Epidermal melanocyte (primary cell): ENCODE results near the gene HCN4.
"Not testable (repeated sequence)": the region's sequence is repeated elsewhere in the genome, so short reads cannot be mapped to it uniquely, and the experiment has no call there.

Experiments used
- DNase-seq: peaks from one replicate; pipeline ENCODE4 v3.0.0; 2011; ENCODE audit warnings: low spot score; ENCODE audit not compliant: insufficient read length

Gene HCN4

GRCh38 chr15:73368301-73369136, at the start of gene HCN4:
TSS of gene HCN4 (minus strand) at chr15:73368958. CDS start at chr15:73368270, 688 bp downstream.
- no peak for DNase-seq

DNA sequence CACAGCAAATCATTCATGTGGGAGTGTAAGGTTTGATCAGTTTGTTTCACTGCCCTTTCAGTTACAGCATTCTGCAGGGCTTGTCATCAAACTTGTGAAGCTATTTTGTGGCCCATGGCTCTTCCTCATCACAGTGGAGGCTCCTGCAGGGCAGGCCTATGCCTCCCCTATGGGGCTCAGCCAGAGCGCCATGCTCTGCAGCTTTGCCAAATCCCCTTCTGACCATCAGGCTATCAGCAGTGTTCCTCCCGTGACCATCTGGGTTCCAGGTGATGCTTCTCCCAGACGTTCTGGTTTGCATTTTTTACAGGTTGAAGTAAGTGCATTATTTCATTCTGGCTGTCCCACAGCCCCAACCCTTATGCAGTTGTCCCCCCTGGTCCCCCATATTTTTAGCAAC, 46.1 kb upstream of the HCN4 start:
- no peak for DNase-seq

- DNase-seq, result no peak
Observed at GRCh38 chr15:73403171-73403570, 34.4 kb upstream of the HCN4 start.

DNA sequence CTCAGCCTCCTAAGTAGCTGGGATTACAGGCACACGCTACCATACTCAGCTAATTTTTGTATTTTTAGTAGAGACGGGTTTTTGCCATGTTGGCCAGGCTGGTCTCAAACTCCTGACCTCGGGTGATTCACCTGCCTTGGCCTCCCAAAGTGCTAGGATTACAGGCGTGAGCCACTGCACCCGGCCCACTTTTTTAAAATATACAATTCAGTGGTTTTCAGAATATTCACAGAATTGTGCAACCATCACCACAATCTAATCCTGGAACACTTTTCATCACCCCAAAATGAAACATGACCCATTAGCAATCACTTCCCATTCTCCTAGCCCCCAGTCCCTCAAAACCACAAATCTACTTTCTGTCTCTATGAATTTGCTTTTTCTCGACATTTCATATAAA, 31.5 kb upstream of the HCN4 start:
- DNase-seq, result not testable (repeated sequence)

DNA sequence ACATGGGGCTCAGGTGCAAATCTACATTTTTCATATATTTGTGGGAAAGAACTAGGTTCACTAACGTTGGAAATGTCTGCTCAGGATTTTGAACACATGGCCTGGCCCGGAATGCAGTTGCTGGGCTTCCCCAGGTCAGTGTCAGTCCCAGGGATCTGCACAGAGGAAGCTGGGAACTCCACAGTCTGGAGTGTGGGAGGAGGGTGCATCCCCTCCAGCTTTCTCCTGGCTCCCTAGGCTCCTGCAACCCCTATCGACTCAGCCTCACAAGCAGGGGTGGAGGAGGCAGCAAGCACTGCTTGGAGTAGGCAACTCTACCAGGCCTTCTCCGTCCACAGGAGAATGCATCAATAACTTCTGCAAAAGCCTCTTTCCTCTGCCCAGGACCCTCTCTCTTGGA, 30.1 kb upstream of the HCN4 start:
- no peak for DNase-seq

- no peak for DNase-seq
Observed at GRCh38 chr15:73397461-73397860, 28.7 kb upstream of the HCN4 start.

GRCh38 chr15:73395671-73396070, 26.9 kb upstream of the HCN4 start:
- no peak for DNase-seq

DNA sequence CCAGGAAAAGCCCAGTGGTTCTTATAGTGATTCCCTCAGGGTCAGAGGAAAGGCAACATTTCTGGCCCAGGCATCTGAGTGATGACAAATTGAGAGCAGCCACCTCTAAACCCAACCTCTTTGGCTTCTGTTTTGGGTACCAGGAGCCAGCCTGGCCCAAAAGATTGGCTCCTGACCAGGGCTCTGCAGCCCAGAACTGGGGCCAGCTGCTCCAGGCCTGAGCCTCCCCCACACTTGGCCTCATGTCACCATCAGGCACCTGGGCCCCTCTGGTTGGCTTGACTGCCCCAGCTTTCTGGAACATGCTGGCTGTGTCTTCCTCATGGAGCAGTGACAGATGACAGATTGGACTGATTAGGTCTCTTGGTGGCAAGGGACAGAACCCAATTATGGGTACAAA, 26.0 kb upstream of the HCN4 start:
- DNase-seq, result no peak

- DNase-seq, result no peak
Observed at GRCh38 chr15:73393336-73393735, 24.6 kb upstream of the HCN4 start.

GRCh38 chr15:73392025-73392424, 23.3 kb upstream of the HCN4 start:
- DNase-seq, result no peak

GRCh38 chr15:73391128-73391872, 22.5 kb upstream of the HCN4 start:
- DNase-seq, result no peak

DNA sequence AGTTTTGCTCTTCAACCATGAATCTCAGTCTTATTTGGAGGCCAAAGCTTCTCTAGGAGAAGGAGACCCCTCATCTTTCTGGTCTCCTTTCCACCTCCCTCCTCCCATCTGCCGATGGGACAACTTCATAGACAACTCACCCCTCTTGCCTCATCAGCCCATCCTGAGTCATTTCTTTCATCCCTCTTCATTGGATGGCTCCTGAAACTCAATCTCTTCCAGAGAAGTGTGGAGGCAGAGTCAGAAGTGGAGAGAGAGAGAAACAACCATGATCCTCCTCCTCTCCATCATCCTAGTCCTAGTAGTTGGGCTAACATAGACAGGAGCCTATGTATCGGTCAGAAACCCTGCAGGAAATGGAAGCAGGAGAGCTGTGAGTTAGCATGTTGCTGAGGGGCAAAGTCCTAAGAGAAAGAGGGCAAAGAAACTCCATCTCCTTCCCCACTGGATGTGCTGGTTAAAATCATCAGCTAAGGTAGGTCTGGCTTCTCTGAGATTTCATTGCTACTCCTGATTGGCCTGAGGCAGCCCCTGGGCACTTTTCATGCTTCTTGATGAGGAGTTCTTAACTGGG, 21.3 kb upstream of the HCN4 start:
- DNase-seq, result no peak

- DNase-seq, result no peak
Observed at GRCh38 chr15:73389539-73389938, 20.8 kb upstream of the HCN4 start.

GRCh38 chr15:73388256-73388781, 19.6 kb upstream of the HCN4 start:
- no peak for DNase-seq

GRCh38 chr15:73387507-73388255, 18.9 kb upstream of the HCN4 start:
- no peak for DNase-seq

DNA sequence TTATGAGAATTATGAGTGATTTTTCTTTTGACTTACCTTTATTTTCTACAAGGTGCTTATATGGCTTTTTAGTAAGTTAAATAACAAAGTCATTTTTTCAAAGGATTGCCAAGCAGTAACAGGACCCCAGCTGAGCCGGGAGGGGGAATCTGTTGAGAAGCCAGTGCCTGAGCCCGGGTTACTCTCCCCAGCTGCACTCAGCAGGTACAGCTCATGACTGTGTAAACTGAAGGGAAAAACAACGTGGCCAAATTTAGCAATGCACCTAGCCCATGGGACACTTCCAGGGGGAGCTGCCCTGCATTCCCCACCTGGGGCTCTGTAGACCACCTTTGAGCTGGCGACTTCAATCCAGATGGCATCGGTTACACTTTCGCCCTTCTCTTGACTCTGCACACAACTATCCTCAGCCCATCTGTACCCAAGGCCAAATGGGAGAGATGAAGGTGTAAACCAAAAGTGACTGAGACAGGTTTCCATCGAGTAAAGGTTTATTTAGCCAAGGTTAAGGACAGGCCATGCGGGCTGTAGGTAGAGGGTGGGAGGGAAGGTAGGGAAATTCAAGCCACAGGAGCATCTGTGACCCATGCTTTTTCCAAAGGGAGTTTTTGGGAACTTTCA, 18.2 kb upstream of the HCN4 start:
- DNase-seq, result no peak

GRCh38 chr15:73386238-73386637, 17.5 kb upstream of the HCN4 start:
- DNase-seq, result no peak

DNA sequence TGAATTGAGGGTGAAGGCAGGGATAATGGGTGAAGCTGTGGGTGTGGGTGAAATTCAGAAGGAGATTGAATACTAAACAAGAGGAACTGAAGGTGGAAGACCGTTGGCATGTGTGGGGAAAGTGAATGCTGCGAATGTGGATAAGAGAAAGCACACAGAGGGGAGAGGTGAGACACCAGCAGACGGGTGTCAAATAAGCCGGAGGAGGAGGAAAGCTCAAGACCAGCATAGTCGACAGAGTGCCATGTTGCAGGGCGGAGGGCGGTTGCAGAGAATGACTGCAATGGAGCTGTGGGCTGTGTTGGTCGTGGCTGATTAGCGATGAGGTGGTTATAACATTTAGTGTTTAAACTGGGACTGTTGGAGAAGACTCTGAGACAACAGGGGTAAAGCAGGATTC, 16.4 kb upstream of the HCN4 start:
- no peak for DNase-seq

DNA sequence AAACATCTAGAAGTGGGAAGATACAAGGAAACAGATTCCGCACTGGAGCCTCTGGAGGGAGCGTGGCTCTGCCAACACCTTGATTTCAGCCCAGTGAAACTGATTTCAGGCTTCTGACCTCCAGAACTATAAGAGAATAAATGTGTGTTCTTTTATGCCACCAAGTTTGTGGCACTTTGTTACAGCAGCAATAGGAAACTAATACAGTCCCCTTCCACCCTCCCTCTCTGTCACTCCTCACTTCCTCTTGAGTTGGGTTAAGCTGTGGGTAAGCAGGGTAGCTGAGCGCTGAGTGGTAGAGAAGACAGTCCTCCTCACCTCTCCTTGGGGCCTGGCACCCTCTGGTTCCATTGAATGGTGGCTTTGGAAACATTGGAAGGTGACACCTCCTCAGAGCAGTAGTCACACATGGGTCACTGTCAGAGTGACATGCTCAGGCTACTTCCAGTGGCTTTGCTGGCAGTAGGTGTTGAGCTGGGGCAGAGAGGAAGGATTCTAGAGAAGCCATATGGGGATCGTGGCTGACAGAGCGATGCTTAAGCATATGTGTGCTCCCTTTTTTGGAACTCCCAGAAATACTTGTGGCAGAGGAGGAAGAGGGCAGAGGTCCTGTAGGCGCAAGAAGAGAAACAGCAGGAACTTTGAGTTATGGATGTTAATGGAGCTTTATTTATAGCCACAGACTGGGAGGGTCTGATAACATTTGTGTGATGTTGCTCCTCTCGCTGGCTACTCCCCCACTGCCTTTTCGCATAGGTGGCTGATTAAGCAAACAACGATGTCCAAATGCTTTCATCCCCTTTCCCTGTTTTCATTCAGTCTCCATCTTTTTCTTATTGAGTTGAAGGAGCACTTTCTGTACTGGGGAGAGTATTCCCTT, 14.8 kb upstream of the HCN4 start:
- DNase-seq, result no peak

DNA sequence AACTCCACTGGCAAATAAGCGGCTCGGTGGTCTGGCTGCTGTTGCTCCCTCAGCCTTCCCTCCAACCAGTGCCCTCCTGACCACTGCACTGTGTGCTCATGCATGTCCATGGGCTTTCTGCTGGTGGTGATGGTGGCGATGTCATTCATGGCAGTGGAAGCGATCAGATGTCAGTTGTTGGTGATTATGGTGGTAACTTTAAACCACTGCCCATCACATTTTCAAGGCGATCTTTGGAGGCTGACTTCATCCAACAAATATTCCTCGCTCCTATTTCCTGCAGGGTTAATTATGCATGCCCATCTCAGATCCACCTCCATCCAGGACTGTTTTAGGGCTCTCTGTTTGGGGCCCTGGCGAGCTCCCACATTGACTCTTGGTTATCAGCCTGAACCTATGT, 13.4 kb upstream of the HCN4 start:
- no peak for DNase-seq
